AG09319 (cell line): ENCODE data around the gene HSPG2.

ENCODE experiments used
- DNase-seq: peaks from one replicate; pipeline ENCODE4 v3.0.0-alpha.2; 2010; ENCODE audit warnings: low read depth; ENCODE audit errors: extremely low read depth
- TF ChIP-seq, protein P1 (sequence below): IDR thresholded peaks from 2 replicates; pipeline ENCODE4 v1.5.1; 2011; ENCODE audit warnings: low read depth, mild to moderate bottlenecking, inconsistent platforms, low read length, moderate library complexity

HSPG2 gene

DNA sequence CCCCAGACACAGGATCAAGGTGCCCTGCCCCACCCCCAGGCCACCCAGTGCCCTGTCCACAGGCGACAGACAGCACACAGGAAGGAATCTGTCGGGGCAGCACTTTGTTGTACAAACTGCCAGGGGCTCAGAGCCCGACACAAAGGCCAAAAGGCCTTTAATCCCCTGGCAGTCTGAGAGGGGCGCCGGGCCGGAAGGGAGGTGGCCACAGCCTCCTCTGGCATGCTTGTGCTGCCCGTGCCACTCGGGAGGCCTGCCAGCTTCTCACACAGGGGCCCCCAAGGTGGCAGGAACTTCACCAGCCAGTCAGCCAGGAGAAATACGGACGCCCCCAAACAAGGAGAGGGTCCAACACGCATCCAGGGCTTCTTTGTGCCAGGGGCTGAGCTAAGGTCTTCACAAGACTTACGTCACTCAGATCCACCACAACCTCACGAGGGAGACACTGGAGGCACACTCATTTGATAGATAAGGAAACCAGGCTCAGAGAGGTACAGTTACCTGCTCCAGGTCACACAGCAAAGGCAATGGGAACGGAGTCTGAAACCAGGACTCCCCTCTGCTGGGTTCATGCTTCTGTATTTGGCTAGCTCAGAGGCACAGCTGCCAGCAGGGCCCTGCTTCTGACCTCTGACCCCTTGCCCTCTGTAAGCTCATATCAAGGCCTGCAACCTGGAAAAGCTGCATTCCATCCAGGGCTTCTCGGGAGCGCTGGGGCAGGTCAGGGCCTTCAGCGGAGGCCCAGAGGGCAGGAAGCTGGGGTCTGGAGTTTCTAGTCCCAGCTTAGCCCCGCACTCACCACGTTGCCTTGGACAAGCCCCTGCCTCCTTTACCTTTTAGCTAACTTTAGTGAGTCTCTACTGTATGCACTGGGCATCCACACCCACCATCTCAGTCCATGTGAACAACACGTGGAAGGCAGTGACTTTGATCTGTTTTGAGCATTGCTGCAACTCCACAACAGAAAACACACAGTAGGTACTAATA lies 34.8 kb downstream of the HSPG2 start:
- TF ChIP-seq, protein P1, sequence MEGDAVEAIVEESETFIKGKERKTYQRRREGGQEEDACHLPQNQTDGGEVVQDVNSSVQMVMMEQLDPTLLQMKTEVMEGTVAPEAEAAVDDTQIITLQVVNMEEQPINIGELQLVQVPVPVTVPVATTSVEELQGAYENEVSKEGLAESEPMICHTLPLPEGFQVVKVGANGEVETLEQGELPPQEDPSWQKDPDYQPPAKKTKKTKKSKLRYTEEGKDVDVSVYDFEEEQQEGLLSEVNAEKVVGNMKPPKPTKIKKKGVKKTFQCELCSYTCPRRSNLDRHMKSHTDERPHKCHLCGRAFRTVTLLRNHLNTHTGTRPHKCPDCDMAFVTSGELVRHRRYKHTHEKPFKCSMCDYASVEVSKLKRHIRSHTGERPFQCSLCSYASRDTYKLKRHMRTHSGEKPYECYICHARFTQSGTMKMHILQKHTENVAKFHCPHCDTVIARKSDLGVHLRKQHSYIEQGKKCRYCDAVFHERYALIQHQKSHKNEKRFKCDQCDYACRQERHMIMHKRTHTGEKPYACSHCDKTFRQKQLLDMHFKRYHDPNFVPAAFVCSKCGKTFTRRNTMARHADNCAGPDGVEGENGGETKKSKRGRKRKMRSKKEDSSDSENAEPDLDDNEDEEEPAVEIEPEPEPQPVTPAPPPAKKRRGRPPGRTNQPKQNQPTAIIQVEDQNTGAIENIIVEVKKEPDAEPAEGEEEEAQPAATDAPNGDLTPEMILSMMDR, result no peak
- no peak for DNase-seq

GRCh38 chr1:21901473-21901847 lies 35.6 kb downstream of the HSPG2 start:
- no peak for DNase-seq
- TF ChIP-seq, protein P1, result peak; percentile 4; the same call in 1 of the 2 replicates

GRCh38 chr1:21900766-21901472 lies 36.2 kb downstream of the HSPG2 start:
- TF ChIP-seq, protein P1, result no peak
- no peak for DNase-seq

GRCh38 chr1:21899987-21900386 lies 37.1 kb downstream of the HSPG2 start:
- TF ChIP-seq, protein P1, result no peak
- DNase-seq, result no peak

- TF ChIP-seq, protein P1, result no peak
- no peak for DNase-seq
These were observed 37.8 kb downstream of the HSPG2 start for GRCh38 chr1:21899267-21899810.

DNA sequence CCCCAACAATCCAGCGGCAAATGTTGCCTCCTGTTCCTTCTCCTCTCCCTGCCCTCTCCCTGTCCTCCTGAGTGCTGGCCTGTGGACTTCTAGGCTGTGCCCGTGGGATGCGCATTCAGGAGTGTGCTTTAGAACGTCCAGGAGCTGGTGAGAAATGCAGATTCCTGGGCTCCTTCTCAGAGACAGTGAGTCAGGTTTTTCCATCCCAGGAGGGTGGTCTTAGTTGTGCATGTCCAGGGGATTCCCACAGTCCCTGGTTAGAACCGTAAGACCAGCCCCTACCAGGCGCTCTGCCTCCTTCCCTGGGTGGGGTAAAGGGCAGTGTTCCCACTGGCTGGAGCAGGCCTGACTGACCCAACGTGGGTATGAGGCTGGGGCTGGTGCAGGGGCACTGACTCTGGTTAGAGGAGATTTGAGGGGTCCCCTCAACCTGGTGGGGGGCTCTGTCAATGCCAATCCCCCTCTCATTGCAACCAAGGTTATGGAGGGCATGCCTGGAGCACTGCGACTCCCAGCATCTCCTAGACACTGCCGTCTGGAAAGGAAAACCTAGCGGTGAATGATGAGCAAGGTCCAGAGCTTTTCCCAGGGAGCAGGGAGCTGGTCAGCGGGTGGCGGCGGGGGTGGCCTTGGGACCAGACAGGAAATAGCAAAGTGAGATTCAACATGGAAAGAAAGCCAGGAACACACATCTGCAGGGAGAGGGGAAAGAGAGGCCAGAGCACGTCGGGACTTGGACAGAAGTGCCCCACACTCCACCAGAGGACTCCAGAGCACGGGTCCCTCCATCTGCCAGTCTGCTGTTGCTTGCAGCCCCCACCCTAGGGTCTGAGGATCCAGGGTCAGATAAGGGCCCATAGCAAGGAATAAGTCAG lies 38.5 kb downstream of the HSPG2 start:
- TF ChIP-seq, protein P1, result no peak
- no peak for DNase-seq
